H54 (cell line): ENCODE results near the gene AFM.

ENCODE experiments used
- DNase-seq: peaks from one replicate; pipeline ENCODE4 v3.0.0; 2011; ENCODE audit warnings: low spot score, mixed read lengths; ENCODE audit not compliant: insufficient read length
- FAIRE-seq: peaks from 3 replicates; lab custom pipeline; 2011; peaks lifted over from hg19 to GRCh38; lab: Jason Lieb, UNC
- POLR2A ChIP-seq: IDR thresholded peaks from 2 replicates; pipeline ENCODE4 v1.6.1; 2011; ENCODE audit warnings: low read depth, mild to moderate bottlenecking, low read length

AFM gene

DNA sequence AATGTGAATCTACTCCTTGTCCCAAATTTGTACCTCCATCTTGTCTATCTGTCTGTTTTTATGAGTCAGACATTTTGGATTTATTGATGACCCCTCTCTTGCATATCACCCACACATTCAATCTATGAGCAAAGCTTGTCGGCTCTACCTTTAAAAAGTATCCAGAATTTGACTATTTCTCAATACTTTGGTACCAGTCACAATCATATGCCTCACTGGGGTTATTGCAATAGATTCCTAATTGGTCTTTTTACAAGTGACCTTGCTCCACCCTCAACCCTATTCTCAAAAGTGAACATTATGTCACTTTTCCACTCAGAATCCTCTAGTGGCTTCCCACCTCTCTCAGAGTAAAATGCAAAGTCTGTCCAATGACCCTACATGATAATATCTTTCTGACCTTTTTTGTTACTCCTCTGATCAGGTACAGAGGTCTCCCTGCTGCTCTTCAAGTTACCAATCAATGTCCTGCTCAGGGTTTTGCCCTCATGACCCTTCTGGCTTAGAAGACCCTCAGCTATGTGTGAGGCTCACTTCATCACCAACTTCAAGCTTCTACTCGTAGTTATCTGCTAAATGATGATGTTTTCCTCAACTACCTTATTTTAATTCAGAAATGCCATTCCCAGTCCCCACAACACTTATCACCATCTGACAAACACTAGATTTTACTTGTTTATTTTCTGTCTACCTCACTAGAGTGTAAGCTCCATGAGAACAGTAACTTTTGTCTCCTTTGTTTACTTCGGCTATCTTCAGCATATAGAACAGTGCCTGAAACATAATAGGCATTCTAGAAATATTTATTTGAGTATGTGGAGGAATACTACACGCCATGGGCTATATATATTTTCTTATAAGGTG, 23.1 kb upstream of the AFM start:
- FAIRE-seq (no peak), DNase-seq (no peak)
- TF ChIP-seq POLR2A = no peak

DNA sequence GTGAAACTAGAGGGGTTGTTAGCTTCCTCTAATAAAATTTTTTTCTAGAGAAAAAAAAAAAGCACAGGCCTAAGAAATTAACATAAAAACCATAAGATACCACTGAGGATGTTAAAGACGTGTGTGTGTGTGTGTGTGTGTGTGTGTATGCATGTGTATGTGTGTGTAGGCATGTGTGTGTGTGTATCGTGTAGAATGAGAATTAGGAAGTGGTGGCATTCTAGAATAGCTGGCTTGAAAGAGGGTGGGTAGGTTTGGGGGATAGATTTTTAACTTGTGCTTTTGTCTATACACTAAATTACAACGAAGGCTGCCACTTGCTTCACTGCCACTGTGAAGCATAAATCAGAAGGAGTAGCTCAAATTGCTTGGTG, 22.5 kb upstream of the AFM start:
- DNase-seq (no peak), FAIRE-seq (no peak)
- no peak for TF ChIP-seq POLR2A

DNA sequence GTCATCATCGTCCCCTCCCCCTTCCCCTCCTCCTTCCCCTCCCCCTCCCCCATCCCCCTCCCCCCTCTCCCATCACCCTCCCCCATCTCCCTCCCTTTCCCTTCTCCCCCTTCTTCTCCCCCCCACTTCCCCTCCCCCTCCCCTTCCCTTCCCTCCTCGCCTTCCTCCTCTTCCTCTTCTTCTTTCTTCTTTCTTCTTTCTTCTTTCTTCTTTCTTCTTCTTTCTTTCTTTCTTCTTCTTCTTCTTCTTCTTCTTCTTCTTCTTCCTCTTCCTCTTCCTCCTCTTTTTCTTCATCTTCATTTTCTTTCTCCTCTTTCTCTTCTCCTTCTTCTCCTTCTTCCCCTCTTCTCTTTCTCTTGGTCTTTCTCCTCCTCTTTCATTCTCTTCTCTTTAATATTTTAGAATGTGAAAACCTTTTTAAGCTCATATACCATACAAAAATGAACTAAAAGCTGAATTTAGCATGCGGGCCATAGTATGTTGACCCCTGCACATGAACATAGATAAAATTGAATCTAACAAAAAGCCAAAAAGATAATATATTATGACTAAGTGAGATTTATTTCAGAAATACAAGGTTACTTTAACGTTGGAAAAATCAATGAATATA, 20.5 kb upstream of the AFM start:
- no peak for FAIRE-seq
- TF ChIP-seq POLR2A = no peak
- no peak for DNase-seq

DNA sequence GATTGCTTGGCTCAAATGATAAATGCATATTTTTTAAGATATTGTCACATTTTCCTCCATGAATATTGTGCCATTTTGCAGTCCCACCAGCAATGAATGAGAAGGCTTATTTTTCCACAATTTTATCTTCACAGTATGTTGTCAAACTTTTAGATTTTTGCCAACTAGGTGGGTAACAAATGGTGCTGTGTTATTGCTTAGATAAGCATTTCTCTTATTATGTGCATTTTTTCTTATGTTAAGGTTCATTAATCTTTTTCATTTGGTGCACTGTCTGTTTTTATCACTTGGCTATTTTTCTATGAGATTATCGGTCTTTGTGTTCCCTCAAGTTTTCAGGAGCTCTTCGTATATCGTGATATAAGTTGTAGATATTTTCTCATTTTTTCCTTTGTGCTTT, 13.4 kb upstream of the AFM start:
- DNase-seq (no peak), FAIRE-seq (no peak)
- TF ChIP-seq POLR2A = no peak

DNA sequence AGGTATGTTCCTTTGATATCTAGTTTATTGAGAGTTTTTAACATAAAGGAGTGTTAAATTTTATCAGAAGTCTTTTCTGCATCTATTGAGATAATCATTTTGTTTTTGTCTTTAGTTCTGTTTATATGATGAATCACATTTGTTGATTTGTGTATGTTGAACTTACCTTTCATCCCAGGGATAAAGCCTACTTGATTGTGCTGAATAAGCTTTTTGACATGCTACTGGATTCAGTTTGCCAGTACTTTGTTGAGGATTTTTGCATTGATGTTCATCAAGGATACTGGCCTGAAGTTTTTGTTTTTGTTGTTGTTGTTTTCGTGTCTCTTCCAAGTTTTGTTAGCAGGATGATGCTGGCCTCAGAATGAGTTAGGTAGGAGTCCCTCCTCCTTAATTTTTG, 10.8 kb upstream of the AFM start:
- no peak for FAIRE-seq
- no peak for DNase-seq
- TF ChIP-seq POLR2A = no peak

DNA sequence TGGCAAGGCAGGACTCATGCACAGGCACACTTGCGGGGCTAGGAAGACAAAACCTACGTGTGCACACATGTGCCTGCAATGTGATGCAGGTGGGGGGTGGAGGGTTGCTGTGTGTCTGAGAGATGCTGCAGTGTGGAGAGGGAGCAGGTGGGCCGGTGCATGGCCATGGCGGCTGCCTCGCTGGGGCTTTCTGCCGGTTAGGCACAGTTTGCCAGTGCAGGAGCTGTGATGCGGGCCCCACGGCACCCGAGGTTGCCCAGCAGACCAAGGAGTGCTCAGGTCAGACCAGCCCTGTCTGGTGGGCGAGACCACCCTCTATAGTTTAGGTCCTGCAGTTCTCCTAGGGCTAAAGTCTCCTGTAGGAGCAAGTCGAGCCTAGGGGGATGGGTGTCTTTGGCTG, 4.4 kb upstream of the AFM start:
- TF ChIP-seq POLR2A = no peak
- no peak for FAIRE-seq
- DNase-seq = no peak

DNA sequence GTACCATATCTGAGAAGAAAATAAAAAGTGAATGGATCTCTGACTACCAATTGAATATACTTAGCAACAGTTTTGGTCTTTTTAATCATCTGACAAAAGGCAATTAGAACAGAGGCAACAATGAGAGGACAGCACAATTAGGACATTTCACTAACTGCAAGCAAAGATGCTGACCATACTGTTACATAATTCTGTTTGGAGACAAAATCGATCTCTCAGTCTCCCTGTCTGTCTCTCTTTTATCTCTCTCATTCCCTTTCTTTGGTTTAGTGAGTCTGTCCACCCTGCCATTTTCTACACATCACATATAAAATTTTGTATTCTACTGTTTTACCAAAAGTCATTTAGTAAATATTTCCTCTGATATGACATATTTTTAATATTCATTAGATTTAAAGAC, 2.2 kb upstream of the AFM start:
- TF ChIP-seq POLR2A = no peak
- no peak for DNase-seq
- FAIRE-seq = no peak

DNA sequence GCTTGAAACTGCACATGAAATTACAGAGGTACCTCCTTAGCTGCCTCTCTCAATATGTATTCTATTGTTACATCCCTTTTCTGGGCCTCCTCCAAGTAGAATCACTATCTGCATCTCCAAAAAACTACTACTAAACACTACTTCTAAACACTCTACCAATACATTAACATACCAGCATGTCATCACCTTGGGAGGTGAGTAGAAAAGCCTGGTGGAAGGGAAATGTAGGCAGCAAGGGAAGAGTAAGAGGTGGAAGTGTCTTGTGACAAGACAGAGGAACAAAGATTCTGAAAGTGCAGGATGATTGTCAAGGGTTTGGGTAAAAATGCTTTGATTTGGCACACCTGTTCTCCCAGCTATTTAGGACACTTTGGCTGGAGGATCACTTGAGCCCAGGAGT, 3.5 kb downstream of the AFM start:
- DNase-seq (no peak), FAIRE-seq (no peak)
- TF ChIP-seq POLR2A = no peak

DNA sequence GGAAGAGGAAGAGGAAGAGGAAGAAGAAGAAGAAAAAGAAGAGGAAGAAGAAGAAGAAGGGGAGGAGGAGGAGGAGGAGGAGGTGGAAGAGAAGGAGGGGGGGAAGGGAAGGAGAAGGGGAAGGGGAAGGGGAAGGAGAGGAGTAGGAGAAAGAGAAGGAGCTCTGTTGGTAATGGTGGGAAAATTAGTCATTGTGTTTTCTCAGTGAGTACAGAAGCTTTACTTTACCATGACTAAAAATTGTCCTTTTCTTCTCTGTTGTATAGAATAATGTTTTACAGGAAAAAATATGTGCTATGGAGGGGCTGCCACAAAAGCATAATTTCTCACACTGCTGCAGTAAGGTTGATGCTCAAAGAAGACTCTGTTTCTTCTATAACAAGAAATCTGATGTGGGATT, 4.1 kb downstream of the AFM start:
- FAIRE-seq = no peak
- DNase-seq = no peak
- TF ChIP-seq POLR2A = no peak

DNA sequence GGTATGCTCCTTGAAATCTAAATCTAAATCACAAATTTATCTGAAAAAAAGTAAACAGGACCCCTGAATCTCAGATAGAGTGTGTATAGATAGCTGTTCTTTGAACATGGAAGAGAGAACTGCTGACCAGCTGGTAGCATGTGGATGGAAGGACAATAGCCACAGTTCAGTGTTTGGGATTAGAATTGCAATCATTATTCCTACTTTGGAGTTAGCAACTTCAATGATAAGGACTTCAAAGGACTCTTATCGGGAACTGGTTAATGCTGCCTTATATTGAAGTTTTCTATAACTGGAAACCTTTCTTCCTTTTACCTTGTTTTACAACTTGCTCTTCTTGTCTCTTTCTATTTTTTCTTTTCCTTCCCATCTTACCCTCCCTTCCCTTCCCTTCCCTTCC, 5.0 kb downstream of the AFM start:
- no peak for FAIRE-seq

DNA sequence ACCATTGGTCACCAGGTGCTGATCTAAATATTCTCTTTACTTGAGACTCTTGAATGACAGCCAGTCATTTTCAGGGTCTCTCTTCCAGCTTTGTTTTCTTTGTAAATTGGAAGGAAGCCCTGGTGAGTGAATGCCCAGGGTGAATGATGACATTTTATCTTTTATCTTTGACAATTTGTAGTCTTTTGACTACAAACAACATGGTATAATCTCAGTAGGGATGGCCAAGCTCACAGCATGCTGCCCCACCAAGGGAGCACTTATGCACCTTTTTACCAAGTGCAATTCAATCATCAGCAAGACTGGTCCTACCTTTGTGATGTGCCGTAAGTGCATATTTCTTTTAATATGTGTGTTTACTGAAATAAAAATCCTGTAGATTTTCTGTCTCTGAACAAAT, 5.7 kb downstream of the AFM start:
- DNase-seq = no peak
- FAIRE-seq = no peak
- no peak for TF ChIP-seq POLR2A

More for the DNA sequence above, 5.0 kb downstream of the AFM start:
- no peak for TF ChIP-seq POLR2A
- no peak for DNase-seq

DNA sequence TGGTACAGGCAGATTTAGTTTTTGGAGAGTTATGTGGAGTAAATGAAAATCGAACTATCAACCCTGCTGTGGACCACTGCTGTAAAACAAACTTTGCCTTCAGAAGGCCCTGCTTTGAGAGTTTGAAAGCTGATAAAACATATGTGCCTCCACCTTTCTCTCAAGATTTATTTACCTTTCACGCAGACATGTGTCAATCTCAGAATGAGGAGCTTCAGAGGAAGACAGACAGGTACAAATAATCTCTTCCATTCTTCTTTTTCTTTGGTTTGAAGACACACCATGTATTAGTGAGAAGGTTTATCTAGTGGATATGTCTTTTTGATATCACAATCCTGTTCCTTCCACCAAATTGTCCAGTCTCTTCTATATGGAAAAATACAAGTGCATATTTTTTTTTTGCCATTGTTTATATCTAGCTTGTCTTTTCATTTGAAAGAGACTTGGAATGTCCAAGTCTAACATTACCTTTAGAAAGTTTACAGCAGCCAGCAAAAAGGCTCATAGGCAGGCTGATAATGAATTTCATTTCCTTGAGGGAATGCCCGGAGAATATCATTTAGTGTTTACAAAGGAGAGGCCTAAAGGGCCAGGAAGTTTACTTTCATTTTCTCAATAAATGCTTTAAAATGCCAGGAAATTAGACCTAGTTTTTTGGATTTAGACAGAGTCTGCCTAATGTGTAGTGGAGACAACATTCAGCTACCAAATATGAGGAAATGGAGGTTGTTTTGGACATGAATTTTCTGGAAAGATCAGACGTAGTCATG, 18.6 kb downstream of the AFM start:
- DNase-seq (no peak), FAIRE-seq (no peak)
- no peak for TF ChIP-seq POLR2A

DNA sequence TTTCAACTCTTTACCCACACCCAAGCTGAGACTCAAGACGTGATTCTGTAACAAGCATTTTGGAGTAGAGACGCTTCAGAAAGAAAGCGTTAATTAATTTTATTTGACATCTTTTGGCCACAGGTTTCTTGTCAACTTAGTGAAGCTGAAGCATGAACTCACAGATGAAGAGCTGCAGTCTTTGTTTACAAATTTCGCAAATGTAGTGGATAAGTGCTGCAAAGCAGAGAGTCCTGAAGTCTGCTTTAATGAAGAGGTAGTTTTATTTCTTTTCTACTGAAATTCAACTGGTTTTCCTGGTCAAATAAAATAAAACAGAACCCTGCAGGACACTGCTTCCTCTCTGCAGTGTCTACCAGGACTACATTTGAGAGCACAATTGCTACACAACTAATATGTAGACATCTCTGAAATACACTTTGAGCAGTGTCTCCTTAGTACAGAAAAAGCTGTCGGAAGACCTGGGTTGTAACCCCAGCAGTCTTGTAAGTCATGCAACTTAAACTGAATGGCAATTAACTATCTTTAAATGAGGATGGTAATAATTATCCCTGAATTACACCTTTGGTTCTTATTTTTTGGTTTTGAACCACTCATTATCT, 20.2 kb downstream of the AFM start:
- no peak for TF ChIP-seq POLR2A
- no peak for DNase-seq

DNA sequence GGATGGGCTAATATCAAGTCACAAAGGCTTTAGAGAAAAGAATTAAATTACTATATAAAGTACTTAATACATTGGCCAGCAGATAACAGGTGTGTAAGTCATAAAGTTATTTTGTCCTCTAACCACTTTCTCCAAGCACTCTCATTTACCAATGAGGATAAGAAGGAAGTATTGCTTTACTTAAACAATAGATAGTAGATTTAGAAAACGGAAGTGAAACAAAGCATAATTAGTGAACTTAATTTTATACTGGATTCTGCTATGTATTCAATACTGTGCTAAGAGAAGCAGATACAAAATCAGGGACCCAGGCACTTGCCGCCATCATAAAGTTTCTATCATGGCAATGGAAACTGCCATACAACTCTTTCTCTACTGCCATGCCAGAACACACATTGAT, 24.0 kb downstream of the AFM start:
- TF ChIP-seq POLR2A = no peak
- no peak for DNase-seq
- no peak for FAIRE-seq

More for the DNA sequence above, 20.2 kb downstream of the AFM start:
- FAIRE-seq = no peak

DNA sequence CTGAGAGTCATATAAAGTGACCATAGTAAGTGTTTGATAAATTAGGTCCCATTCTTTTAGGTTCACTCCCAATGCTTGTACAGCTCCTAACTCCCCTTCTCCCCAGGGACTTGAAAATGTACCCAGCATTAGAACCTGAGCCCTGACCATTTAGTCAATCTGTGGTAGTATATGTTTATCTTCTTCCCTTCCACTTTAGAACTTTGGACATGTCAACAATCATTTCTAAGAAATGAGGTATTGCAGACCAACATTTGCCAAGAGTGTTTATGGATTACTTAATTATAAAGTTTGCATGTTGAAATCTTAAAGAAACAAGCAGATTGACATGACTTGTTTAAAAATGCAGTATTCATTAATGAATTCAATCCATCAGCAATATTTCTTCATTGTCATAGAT, 26.0 kb downstream of the AFM start:
- no peak for TF ChIP-seq POLR2A
- DNase-seq (no peak), FAIRE-seq (no peak)
